GM19467 (cell line): Measurements from ENCODE around the gene WDR26.

Source experiments
- ATAC-seq: cut with Tn5 transposase; IDR thresholded peaks from one replicate; pipeline ENCODE4 v1.9.1; 2021; ENCODE audit warnings: mild to moderate bottlenecking, moderate library complexity; ENCODE audit not compliant: unreplicated experiment

The WDR26 gene

GRCh38 chr1:224402472-224403036, 32.0 kb downstream of the WDR26 start:
- ATAC-seq = no peak

GRCh38 chr1:224399887-224400286, 34.7 kb downstream of the WDR26 start:
- ATAC-seq = no peak

DNA sequence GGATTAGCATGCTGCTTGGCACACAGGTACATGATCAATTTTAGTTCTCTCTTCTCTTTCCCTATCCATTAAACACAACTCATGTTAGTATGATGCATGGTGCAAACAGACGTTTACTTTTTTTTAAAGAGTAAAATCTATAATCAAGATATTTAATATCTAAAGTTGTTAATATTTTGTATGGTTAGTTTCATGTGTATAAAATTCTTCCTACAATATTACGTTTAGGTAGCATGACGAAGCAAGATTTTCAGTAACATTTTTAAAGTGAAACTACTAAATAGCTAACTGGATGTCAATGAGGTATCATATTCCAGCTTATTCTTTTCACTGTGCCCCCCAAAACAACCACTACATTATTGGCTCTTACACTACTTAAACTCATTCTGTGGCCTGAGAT, 41.3 kb downstream of the WDR26 start:
- no peak for ATAC-seq

DNA sequence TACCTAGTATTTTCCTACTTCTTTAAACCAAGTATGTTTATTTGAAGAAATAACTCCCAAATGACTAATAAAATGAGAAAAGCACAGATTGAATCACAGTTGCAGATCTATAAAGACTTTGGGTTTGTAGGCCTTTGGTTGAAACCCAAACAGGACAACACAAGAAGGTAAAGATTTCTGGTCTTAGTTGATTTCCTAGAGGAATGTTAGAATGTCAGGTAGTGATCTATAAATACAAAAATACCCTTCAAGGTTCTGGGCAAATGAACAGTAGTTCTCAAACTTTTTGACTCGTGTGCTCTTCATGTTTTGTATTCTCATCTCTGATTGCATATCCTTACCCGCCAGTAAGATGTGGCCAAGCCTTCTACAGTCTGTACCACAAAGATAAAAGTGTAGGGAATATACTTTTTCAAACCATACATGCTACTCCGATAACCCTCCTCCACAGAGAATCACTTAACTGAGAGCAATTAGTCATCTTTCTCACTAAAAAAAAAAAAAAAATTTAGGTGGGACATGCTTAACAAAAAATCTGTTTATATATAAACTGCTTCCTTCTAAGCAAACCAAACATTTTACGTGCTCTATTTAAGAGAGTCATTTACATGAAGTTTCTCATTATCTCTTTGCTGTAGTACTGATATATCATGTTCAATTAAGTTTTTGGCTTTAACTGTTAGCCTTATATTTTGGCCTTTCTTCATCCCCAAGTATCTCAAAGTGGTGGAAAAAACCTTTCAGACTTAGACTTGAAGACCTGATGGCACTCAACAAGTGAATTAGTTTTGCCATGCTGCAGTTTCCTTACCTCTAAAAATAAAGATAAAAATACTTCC, 42.0 kb downstream of the WDR26 start:
- no peak for ATAC-seq

DNA sequence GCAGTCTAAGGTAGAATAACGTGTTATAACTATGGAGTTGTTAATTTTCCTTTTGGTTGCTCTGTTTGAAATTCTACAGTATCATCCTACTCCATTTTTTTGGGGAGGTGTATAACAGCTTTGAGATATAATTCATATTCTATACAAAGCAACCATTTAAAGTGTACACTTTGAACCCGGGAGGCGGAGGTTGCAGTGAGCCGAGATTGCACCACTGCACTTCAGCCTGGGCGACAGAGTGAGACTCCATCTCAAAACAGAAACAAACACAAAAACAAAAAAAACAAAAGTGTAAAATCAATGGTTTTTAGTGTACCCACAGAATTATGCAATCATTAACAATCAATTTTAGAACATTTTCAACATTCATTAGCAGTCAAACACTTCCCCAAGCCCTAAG, 44.1 kb downstream of the WDR26 start:
- no peak for ATAC-seq

DNA sequence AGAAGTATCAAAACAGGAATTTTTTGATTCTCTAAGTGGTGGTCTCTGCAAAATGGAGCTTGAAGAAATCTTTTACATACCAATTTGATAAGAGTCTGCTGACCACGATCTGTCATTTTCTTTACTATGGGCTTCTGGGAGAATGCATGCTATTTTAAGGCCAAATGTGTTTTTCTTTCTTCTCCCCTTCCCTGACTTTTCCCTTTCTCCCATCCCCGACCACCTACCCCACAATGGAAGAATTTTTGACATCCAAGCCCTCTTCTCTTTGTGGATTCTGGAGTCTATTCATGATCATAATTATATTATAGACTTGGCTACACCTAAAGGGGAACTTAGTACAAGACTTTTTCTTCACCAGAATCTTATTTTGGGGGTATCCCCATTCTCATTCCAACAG, 46.7 kb downstream of the WDR26 start:
- ATAC-seq = no peak

DNA sequence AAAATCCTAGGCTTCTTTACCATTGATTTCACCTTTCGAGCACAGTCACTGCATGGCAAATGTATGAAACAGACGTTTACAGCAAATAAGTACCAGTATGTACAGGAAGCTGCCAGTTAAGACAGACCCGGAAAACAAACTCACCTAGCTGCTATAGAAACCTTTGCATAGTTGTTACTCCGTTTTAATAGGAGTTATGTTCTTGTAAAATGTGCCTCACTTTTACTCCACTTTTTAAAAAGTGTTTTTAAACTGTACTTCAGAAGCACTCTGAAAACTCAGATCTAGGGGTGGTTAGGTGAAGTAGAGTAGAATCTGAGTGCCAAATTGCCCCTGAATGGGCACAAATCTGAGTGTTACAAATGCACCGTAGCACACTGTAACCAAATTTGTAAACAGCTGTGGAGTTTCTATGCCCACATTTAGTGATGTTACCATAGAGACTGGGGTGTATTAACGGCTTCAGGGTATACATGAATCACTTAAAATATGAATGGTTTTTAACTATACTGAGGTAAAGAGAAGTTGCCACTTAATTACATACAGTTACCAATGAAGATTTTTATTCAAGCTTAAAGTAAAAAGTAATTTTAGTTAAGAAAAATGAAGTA, 47.2 kb downstream of the WDR26 start:
- no peak for ATAC-seq

GRCh38 chr1:224383218-224383617, 51.4 kb downstream of the WDR26 start:
- no peak for ATAC-seq

DNA sequence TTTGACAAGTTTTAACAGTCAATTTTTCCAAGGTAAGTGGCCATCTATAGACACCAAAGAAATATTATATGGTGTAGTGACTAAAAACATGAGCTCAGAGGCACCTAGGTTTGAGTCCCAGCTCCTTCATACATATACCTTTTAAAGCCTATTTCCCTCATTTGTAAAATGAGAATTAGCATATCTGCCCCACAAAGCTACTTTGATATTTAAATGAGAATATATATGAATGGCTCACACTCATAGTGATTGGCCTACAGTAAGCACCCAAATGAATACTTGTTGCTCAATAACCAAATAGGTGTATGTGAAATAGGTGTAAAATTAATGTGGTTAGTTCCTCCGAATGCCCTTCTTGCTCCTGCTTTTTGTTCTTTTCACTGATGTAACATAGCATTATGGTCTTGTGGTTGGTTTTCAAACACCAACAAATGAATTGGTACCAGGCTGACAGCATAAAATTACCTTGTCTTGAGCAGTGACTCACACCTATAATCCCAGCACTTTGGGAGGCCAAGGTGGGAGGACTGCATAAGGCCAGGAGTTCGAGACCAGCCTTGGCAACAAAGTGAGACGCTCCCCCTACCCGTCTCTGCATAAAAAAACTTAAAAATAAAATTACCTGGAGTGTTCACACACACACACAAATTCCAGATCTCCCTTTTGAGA, 52.6 kb downstream of the WDR26 start:
- ATAC-seq = no peak

DNA sequence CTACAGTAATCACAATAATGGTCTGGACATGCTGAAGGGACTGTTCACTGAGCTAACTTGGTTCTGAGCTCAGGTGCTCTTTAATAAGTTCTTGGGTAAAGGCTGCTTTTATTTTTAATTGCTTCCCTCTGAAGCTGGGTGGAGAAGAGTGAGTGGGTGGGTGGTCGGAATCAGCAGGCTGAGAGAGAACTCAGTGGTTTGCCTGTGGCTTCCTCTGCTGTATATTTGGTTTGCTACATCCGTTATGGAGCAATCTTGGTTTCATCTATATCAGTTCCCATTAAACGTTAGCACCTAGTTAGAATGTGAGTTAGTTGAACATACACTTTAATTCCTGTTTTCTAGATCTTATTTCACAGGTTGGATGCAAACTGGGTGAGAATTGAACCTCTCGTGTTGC, 54.6 kb downstream of the WDR26 start:
- peak; percentile 79 for ATAC-seq

DNA sequence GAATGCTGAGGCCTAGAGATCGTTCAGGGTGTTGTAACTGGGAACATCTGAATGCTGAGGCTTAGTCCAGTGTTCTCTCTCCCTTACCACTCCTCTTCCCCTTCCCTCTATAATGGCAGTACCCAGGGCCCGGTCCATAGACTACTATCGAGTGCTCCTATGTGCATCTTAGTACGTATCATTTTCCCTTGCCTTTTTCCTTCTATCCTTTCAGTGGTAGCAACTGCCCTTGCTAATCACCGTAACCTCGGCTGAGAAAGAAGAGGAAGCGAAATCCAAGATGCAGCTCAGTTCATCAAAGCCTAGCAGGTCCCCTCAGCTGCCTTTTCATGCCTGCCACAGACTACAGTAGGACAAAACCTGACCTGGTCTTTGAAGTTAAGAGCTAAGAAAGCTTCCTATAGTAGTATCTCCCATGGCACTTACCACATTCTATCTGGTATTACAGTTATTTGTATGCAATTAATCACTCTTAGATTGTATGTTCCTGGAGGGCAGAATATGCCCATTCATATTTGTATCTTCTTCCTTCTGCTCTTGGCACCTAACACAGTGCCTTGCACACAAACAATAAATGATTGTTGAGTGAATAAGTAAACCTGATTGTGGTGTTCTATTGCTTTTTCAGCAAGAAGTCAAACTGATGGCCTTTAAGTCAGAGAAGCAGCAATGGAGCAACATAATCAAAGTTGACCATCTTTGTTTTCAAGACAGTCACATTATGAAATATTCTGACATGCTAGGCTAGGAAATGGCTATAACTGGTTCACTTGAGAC, 55.6 kb downstream of the WDR26 start:
- peak; percentile 34 for ATAC-seq

GRCh38 chr1:224377676-224378006, 57.0 kb downstream of the WDR26 start:
- ATAC-seq = no peak

GRCh38 chr1:224375059-224375458, 59.5 kb downstream of the WDR26 start:
- no peak for ATAC-seq

DNA sequence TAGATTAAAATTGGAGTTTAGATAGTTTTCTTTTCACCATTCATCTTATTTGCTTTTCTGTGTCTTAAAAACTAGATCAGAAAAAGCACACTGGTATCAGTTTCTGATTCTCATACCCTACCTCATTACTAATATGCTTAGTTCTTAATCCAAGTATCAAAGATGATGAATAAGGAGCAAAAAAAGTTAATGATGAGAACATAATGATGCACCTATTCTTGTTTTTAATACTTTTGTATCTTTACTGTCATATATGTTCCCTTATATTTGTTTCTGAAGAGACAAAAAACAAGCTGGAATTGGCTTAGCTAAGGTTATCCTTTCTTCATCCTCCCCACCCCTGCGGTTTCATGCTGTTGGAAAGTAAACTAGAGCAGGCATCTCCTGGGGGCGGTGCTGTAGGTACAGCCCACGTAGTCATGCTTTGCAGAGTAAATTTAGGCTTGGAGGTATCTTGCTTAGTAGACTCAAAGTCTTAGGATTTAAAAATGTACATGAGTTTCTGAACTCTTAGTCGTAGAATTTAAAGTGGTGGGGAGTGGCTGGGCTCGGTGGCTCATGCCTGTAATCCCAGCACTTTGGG, 61.5 kb downstream of the WDR26 start:
- ATAC-seq = no peak

DNA sequence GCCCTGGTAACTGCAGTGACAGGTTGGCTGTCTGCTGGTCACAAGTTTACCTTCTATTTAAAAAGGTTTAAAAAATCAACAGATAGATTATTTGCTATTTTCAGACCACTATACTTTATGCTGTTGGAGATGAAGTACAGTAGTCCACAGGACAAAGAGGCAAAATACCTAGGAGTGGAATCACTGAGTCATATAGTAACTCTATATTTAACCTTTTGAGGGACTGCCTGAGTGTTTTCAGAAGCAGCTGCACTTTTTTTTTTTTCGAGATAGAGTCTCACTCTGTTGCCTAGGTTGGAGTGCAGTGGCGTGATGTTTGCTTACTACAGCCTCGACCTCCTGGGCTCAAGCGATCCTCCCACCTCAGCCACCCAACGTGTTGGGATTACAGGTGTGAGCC, 66.2 kb downstream of the WDR26 start:
- no peak for ATAC-seq

- no peak for ATAC-seq
Measured at GRCh38 chr1:224359207-224359606, 75.4 kb downstream of the WDR26 start.

DNA sequence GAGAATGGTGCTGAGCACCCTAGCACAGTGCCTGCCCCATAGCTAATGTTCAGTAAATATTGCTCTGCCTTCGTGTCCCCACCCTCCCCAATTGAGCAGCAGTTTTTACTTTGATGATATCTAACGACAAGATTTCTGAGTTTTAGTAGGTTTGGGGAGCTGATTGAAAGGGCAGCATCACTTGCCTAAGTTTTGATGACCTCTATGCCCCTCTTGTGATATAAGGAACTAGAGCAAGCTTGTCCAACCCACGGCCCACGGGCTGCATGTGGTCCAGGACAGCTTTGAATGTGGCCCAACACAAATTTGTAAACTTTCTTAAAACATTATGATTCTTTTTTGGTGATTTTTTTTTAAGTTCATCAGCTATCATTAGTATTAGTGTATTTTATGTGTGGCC, 76.4 kb downstream of the WDR26 start:
- ATAC-seq = no peak

GRCh38 chr1:224357626-224358124, 76.9 kb downstream of the WDR26 start:
- ATAC-seq = no peak

DNA sequence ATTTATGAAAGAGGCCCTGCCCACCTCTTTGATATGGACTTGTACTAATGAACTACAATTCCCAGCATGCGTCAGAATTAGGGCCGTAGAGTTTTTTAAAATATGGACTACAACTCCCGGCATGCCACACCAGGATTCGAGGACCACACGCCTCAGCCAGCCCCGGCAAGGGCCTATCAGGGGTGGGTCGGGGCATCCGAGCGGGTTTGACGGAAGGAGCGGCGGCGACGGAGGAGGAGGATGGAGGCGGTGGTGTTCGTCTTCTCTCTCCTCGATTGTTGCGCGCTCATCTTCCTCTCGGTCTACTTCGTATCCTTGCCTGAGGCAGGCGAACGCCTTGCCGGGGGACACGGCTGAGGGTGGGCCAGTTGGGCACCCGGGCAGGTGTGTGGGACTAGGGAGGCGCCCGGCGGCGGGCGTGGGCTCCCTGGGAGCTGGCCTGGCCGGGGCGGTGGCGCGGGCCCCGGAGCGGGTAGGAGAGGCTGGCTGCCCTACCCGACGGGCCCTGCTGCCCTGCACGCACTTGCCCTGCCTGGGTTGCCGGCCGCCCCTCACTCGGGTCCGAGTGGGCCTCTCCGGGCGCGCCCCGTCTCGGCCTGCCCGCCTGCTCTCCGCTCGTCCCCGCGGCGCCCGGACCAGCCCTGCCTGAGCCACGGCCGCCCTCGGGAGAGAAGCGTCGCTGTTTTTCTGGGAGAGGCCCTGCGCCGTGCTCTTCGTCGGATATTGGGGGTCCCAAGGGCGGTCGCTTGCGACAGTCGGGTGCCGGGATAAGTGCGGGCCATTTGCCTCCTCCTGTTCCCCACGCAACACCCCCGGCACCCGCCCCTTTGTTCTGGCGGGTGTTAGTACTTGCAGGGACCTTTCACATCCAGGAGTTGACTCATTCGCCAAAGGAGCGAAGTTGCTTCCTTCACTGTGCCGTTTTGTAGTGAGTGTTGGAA, 77.6 kb downstream of the WDR26 start, which contains the start of gene CNIH4:
Gene CNIH4 (plus strand): TSS at position 195 of the 941 bp plus-strand sequence. CDS start 46 bp downstream, at position 241.
- peak; percentile 99 for ATAC-seq
